Measurements from ENCODE around the gene ERICH6B. TPM values are rescaled to one million over a fixed set of nuclear protein-coding genes. Genes with fewer than 3 reads are reported as not detected.

The ERICH6B gene
- total RNA-seq, 3 donors from 2014 or later: not detected

- intact Hi-C loops (cut with DNase I; ENCODE audit: low total_unique reads): no loop called here
- Histone ChIP-seq H3K9me3 (no peaks in the 10 kb centered on the region), H3K27me3 (no peaks in the 10 kb centered on the region), H3K27ac (no peak overlapping the region), H3K36me3 (no peaks in the 10 kb centered on the region), H3K4me3 (no peak overlapping the region), H3K4me1 (no peaks in the 10 kb centered on the region)
- TF ChIP-seq POLR2A (IDR thresholded peaks at IDR 0.05) (no peak), CTCF (IDR thresholded peaks at IDR 0.05) (no peak), POLR2AphosphoS5 (IDR thresholded peaks at IDR 0.05) (no peak)
- no peak for DNase-seq (ENCODE audit: low spot score in 2 of 2)
These were observed 25.5 kb downstream of the ERICH6B start for GRCh38 chr13:45590066-45590465.

- intact Hi-C loops (cut with DNase I; ENCODE audit: low total_unique reads): no loop called here
- no peak for DNase-seq (ENCODE audit: low spot score in 2 of 2)
- Histone ChIP-seq H3K4me1 (no peaks in the 10 kb centered on the region), H3K4me3 (no peak overlapping the region), H3K27me3 (no peaks in the 10 kb centered on the region), H3K36me3 (no peaks in the 10 kb centered on the region), H3K9me3 (no peaks in the 10 kb centered on the region), H3K27ac (no peak overlapping the region)
- TF ChIP-seq POLR2A (IDR thresholded peaks at IDR 0.05) (no peak), CTCF (IDR thresholded peaks at IDR 0.05) (no peak), POLR2AphosphoS5 (IDR thresholded peaks at IDR 0.05) (no peak)
These were observed 27.6 kb downstream of the ERICH6B start for GRCh38 chr13:45587897-45588296.

DNA sequence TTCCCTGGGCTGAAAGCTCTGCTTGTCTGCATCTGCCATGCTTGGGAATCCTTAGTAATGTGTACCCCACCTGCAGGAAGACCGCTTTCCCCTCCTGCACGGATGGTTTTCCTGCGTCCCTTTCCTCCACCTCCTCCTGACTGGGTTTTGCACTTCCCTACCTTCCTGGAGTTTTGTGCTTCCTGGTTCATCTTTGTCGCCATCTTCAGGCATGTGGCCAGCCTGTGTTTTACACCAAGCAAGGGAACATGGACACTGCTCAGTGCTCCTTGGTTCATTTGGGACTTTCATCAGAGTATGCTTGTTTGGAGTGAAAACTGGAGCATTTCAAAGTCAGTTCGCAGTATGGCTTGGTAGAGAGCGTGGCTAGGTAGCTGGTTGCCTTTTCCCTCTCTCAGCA is 30.7 kb downstream of the ERICH6B start:
- Histone ChIP-seq H3K4me1 (no peaks in the 10 kb centered on the region), H3K27me3 (no peaks in the 10 kb centered on the region), H3K9me3 (no peaks in the 10 kb centered on the region), H3K36me3 (no peaks in the 10 kb centered on the region), H3K4me3 (no peak overlapping the region), H3K27ac (no peak overlapping the region)
- TF ChIP-seq POLR2A (IDR thresholded peaks at IDR 0.05): no peak
- TF ChIP-seq POLR2AphosphoS5 (IDR thresholded peaks at IDR 0.05): no peak
- no peak for TF ChIP-seq CTCF (IDR thresholded peaks at IDR 0.05)
- no peak for DNase-seq (ENCODE audit: low spot score in 2 of 2)
- intact Hi-C loops (cut with DNase I; ENCODE audit: low total_unique reads): loop anchor here (5.0 kb wide), 1 partner anchor 237 kb away; no protein-coding TSS in a partner anchor

GRCh38 chr13:45582408-45583076 is 33.0 kb downstream of the ERICH6B start:
- no peaks in the 10 kb centered on the region for H3K27me3 ChIP-seq
- H3K4me1 ChIP-seq: no peaks in the 10 kb centered on the region
- TF ChIP-seq POLR2AphosphoS5 (IDR thresholded peaks at IDR 0.05): no peak
- no peak for TF ChIP-seq POLR2A (IDR thresholded peaks at IDR 0.05)
- no peak for TF ChIP-seq CTCF (IDR thresholded peaks at IDR 0.05)
- no peak overlapping the region for H3K4me3 ChIP-seq
- H3K36me3 ChIP-seq: no peaks in the 10 kb centered on the region
- DNase-seq (ENCODE audit: low spot score in 2 of 2): no peak
- intact Hi-C loops (cut with DNase I; ENCODE audit: low total_unique reads): loop anchor here (5.0 kb wide), 1 partner anchor 240 kb away; no protein-coding TSS in a partner anchor
- H3K9me3 ChIP-seq: no peaks in the 10 kb centered on the region
- H3K27ac ChIP-seq: no peak overlapping the region

GRCh38 chr13:45576466-45576865 is 39.1 kb downstream of the ERICH6B start:
- TF ChIP-seq POLR2A (IDR thresholded peaks at IDR 0.05): no peak
- no peak for TF ChIP-seq POLR2AphosphoS5 (IDR thresholded peaks at IDR 0.05)
- TF ChIP-seq CTCF (IDR thresholded peaks at IDR 0.05): no peak
- H3K9me3 ChIP-seq: no peaks in the 10 kb centered on the region
- DNase-seq (ENCODE audit: low spot score in 2 of 2): no peak
- no peaks in the 10 kb centered on the region for H3K36me3 ChIP-seq
- no peaks in the 10 kb centered on the region for H3K27me3 ChIP-seq
- H3K4me3 ChIP-seq: no peak overlapping the region
- no peak overlapping the region for H3K27ac ChIP-seq
- H3K4me1 ChIP-seq: no peaks in the 10 kb centered on the region
- intact Hi-C loops (cut with DNase I; ENCODE audit: low total_unique reads): no loop called here

Data from breast epithelium (tissue), 4 donors.